ENCODE results near the gene ARIH1.
"Not testable (repeated sequence)": the region's sequence is repeated elsewhere in the genome, so short reads cannot be mapped to it uniquely, and the experiment has no call there.

Gene ARIH1

GRCh38 chr15:72614810-72615532 is 140.8 kb downstream of the ARIH1 start:
- no peak for DNase-seq

- DNase-seq = not testable (repeated sequence)
These were observed 141.6 kb downstream of the ARIH1 start for GRCh38 chr15:72615533-72616233.

GRCh38 chr15:72616491-72617210 is 142.5 kb downstream of the ARIH1 start:
- no peak for DNase-seq

GRCh38 chr15:72623854-72624253 is 149.7 kb downstream of the ARIH1 start:
- not testable (repeated sequence) for DNase-seq

- DNase-seq = not testable (repeated sequence)
These were observed 152.0 kb downstream of the ARIH1 start for GRCh38 chr15:72626153-72626552.

- not testable (repeated sequence) for DNase-seq
These were observed 154.3 kb downstream of the ARIH1 start for GRCh38 chr15:72628249-72629067.

GRCh38 chr15:72629068-72629570 is 155.0 kb downstream of the ARIH1 start:
- DNase-seq = not testable (repeated sequence)

GRCh38 chr15:72636519-72637282 is 162.6 kb downstream of the ARIH1 start:
- DNase-seq = not testable (repeated sequence)

- DNase-seq = not testable (repeated sequence)
These were observed 165.8 kb downstream of the ARIH1 start for GRCh38 chr15:72639759-72640483.

GRCh38 chr15:72642271-72642670 is 168.1 kb downstream of the ARIH1 start:
- not testable (repeated sequence) for DNase-seq

GRCh38 chr15:72648631-72649253 is 174.6 kb downstream of the ARIH1 start:
- not testable (repeated sequence) for DNase-seq
